Stimulated activated CD8-positive, alpha-beta memory T cell treated with anti-CD3 and anti-CD28 coated beads, Interleukin-12 subunit alpha, Interleukin-12 subunit beta, amount 100 ng/mL, for 24 hours (primary cell): ENCODE data around the gene SNX12.

Source experiments
- DNase-seq: peaks from one replicate; pipeline ENCODE4 v3.0.0-alpha.2; 2020; ENCODE audit errors: extremely low read depth

The SNX12 gene

DNA sequence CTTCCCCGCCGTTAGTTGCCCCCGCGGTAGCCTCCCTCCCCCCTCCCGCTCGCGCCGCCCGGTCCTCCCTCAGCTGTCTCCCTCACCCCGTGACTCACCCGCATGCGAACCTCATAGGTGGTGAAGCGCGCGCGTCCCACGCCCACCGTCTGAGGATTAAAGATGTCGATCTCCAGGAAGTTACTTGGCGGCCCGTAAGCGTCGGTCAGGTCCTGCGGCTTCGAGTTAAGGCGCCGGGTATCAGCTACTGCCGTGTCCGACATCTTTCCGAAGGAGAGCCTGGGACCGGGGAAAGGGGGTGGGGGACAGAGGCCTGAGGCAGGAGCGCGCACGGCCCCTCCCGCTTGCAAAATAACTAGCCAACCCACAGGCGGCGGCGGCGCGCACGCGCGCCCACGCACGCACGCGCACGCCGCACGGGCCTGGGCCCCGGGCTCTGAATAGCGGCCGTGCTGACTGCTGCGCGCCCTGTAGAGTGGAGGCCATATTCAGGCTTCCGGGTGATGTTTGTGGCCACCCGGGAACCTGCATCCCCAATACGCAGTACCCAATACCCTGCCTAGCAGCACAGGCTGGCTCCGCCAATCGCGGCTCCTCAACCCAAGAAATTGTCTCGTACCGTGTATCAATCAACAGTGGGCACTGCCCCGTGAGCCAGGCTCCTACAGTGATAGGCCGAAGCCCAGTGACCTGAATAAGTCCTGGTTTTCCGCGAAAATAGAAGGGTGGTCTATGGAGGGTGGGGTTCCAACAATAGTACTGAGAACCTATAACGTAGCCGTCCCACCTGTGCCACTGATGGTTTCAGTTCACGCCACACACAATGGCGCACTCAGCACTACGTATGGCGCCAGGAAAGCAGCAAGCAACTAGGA lies at the start of gene SNX12:
Gene SNX12 (minus strand): TSS at position 291 of the 875 bp plus-strand sequence. CDS start 28 bp downstream, at position 263.
- peak; percentile 64 for DNase-seq

DNA sequence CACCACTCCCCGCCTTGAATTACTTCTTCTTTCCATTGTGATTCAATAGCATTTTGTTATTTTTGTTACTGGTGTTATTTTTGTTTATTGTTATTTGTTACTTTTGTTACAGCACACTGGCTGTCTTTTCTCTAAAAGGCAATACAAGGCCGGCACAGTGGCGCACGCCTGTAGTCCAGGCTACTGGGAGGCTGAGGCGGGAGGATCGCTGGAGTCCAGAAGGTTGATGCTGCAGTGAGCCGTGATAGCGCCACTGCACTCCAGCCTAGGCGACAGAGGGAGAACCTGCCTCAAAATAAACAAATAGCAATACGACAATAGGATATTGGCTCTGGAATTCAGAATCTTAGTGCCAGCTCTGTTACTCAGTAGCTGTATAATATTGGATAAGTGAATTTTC lies 49.2 kb upstream of the SNX12 start:
- DNase-seq: no peak

DNA sequence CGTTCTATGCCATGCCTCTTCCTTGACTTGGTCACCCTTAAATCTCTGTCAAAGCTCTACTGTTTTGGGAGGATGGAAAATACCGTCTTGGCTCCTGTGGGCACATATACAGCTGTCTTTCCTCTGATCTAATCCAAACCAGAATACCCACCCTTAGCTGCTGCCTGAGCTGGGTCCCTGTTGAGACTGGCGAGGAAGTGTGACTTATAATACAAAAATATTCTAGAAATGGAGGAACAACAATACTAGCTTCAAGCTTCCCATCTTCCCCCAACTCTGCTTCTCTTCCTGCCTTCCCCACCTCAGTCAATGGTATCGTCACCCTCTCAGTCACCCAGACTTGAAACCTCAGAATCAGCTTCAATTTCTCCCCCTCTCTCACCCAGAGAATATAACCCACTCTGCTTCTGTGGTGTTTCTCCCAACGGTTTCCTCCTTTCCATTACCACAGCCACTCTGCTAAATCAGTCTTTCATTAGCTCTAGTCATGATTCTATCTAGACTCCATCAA lies 43.8 kb upstream of the SNX12 start:
- no peak for DNase-seq

DNA sequence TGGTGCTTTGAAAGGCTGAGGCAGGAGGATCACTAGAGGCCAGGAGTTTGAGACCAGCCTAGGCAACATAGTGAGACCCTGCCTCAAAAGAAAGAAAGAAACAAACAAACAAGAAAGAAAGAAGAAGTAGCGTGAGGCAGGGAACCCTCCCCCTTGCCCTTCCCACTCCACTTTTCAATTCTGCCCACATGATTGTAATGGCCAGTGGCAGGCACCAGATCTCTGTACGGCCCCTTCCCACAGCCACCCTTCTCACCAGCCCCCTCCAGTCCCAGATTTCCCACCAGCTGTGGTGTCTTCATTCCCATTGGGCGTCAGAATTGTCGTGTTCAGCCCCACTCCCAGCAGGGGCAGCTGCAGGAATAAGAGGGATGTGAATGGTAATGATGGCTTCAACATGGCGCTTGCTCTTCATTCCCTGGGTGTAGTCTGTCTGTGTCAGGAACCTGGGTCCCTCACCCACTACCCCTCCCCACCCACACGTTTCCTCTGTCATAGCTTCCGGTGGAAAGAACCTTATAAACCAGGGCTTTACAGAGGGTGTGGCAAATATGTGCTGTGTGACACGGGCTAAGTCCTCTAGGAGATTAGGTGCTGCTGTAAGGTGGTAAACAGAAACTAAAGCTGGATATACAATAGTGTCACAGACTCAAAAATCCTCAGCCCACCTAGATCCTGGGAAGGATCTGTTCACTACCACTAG lies 43.2 kb upstream of the SNX12 start, which contains the start of gene IL2RG:
Gene IL2RG (minus strand): TSS at position 437 of the 703 bp plus-strand sequence. CDS start 38 bp downstream, at position 399.
- DNase-seq: no peak

DNA sequence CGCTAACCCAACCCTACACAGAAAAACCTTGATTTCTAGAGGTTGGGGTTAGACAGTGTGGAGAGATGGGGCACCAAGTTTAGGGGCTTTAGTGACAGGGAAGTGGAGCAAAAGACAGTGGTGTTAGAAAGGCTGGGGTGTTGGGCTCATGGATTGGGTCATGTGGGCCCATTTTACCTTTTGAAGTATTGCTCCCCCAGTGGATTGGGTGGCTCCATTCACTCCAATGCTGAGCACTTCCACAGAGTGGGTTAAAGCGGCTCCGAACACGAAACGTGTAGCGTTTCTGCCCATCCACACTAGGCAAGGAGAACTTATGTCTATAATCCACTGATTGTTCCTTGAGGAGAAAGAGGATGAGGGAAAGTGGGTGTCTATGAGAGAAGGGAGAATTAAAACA lies 40.9 kb upstream of the SNX12 start:
- no peak for DNase-seq

DNA sequence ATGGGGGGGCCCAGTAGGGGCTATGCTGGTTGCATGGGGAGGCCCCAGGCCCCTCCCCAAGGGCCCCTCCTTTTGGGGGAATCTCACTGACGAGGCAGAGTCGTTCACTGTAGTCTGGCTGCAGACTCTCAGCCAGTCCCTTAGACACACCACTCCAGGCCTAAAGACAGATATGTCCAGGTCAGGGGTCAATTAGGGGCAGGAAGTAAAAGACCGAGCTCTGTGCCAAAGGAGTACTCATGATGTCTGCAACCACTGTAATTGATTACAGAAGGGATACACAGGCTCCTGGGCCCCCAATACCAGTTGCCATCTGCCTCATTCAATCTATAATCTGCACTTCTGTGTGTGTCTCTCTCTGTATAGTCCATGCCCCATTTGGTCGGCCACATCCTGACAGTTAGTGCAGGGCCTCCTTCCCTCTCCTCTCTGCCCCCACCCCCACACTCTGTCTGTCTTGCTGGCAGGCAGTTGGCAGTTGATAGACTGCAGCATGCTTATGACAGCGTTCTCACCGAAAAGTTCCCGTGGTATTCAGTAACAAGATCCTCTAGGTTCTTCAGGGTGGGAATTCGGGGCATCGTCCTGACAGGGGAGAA lies 39.7 kb upstream of the SNX12 start:
- DNase-seq: no peak

DNA sequence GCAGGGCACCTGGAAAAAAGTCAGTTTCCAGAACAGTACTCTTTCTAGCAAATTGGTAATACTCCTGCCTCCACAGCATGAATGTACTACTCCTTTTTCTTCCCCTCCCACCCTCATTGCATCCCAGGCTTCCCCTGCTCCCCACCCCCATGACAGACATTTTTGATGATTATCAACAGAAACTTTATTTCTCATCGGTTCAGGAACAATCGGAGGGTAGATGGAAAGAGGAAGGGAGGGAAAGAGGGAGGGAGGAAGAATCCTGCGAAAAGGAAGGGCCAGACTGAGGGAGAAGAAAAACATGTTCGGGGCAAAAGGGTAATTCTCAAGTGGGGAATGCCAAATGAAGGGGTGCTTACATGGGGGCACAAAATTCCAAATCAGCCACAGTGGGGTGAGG lies 39.1 kb upstream of the SNX12 start:
- DNase-seq: no peak

DNA sequence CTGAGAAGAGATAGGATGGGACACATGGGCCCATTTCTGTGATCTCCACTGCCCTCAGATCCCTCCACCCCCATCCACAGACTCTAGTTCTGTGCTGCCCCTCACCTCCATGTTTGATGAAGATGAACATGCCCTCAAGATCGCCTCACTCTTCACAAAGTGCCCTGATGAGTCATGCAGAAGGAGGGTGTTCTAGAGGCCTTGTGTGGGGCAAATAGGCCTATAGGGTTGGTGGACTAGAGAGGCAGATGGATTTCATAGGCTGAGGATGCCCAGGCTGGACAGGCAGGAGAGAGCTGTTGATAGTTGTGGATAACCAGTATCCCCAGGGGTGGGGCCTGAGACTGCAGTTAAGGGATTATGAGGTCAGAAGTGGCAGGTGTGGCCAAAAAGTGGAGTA lies 38.3 kb upstream of the SNX12 start, which contains the start of gene CXorf65:
Gene CXorf65 (minus strand): TSS at position 314 of the 400 bp plus-strand sequence. CDS start 184 bp downstream, at position 130.
- DNase-seq: no peak

DNA sequence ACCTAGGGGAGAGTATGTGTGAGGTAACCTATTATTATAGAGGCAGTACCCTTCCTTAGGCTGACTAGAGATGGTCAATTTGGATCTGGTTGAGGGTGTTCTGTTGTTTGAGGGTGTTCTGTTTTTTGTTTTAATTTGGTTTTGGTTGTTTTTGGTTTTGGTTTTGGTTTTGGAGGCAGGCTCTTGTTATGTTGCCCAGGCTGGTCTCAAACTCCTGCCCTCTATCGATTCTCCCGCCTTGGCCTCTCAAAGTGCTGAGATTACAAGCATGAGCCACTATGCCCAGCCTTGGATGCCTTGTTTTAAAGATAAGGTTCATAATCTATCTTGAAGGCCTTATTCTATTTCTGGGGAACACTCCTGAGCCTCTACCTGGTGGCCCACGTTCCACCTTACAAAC lies 37.5 kb upstream of the SNX12 start:
- DNase-seq: no peak

DNA sequence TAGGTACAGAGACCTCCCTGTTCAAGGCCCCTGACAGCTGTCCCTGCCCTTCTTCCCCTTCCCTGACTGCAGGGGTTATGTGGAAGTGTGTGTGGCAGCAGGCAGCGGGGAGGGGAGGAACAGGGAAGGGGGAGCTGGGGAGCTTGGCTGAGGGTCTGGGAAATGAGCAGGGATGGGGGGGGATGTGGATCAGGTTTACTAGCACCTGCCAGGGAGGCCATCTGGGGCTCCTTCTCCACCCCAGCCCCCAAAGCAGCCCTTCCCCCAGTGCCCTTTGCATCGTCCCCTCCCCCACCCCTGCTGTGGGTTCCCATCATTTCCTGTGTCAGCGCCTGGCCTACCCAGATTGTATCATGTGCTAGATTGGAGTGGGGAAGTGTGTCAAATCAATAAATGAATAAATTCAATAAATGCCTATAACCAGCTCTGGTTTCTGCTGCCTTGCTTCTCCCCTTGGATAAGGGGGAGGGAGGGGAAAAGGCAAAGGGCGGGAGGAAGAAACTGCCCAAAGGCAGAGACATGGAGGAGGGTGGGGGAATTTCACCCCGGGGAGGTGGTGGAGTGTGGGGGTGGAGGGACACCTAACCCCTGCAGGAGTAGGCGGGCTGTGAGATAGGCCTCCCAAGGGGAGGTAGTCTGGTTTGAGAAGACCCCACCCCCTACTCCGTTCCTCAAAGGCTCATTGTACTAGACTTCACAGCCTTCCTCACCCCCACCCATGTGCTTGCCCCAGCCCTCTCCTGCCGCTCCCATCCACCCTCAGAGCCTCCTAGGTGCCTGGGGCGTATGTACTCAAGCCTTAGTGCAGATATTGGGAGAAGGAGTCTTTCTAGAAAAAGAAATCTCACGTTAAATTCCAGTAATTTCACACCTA lies 35.2 kb upstream of the SNX12 start:
- no peak for DNase-seq

DNA sequence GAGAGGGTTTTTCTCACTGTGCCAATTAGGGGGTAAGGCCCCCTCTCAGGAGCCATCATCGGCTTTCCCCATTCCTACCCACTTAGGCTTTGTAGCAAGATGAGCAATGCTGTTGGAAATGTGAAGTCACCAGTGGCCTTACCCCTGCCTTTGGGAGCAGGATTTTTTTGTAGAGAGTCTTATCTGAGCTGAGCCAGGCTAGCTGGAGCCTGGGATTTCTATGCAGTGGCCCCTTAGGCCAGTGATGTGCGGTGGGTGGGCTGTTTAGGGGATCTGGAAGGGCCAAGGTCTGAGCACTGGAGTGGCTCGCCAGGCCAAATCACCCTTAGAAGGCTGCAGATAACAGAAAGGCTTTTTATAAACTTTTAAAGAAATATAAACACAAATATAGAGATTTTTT lies 34.2 kb upstream of the SNX12 start:
- no peak for DNase-seq

DNA sequence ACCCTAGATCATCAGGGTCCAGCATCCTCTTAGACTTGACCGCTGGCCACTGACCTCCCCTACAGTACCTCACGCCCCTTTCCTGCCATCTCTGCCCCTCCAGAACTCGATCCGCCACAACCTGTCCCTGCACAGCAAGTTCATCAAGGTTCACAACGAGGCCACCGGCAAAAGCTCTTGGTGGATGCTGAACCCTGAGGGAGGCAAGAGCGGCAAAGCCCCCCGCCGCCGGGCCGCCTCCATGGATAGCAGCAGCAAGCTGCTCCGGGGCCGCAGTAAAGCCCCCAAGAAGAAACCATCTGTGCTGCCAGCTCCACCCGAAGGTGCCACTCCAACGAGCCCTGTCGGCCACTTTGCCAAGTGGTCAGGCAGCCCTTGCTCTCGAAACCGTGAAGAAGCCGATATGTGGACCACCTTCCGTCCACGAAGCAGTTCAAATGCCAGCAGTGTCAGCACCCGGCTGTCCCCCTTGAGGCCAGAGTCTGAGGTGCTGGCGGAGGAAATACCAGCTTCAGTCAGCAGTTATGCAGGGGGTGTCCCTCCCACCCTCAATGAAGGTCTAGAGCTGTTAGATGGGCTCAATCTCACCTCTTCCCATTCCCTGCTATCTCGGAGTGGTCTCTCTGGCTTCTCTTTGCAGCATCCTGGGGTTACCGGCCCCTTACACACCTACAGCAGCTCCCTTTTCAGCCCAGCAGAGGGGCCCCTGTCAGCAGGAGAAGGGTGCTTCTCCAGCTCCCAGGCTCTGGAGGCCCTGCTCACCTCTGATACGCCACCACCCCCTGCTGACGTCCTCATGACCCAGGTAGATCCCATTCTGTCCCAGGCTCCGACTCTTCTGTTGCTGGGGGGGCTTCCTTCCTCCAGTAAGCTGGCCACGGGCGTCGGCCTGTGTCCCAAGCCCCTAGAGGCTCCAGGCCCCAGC lies 32.7 kb upstream of the SNX12 start:
- no peak for DNase-seq

DNA sequence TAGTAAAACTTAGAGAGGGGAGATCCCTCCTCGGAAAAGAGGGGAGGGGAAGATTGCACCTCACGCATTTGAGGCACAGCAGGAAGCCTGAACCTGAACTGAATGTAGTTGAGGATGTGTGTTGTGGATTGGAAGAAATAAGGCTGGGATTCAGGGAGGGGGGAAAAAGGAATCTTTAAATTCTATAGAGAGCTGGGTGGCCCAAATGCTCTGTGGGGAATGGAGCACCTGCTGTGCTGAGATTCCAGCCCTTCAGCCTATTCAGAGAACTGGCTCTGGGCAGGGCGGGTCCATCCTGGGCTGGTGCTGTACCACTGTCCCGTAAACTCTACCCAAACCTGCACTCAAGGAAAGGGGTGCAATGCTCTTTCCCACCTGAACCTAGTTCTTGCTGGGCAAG lies 31.6 kb upstream of the SNX12 start:
- no peak for DNase-seq

DNA sequence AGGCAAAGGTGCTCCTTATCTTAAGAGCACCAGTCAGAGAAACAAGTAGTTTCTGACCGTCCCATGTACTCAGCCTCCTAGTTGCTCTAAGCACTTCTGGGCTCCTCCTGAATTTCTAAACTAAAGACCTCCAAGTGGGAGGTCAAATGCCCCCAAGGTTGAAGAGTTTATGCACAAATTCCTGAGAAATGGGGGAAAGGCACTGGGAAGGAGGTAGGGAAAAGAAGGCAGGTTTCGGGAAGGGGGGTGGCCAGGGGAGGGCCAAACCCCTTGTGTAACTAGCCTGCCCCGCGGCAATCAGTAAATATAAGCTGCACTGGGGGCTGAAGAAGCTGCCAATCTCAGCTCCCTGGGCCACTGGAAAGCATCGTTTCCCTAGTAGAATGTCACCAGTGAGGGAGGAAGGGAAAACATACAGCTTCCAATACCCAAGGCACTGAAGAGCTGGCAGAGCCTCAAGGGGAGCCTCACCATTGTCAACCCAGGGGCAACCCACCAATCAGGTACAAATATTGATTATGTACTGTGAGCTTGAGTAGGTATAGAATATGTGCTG lies 30.9 kb upstream of the SNX12 start:
- DNase-seq: no peak

DNA sequence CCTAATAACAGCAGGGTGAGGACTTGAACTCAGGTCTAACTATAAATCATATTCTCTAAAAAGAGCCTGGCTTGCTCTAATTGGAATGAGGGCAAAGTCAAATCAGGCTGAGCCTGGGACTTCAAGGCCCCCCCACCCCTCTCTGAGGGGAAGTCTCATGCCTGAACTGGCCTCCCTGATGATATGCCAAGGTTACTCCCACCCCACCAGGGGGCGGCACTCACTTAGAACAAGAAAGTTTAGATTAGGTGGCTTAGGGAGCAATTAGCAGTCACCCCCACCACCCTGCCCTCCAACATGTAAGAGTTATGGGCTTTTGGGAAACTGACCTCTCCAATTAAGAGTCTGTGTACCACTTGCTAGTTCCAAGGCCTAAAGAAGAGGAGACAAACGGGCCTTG lies 30.2 kb upstream of the SNX12 start:
- peak; percentile 47 for DNase-seq

DNA sequence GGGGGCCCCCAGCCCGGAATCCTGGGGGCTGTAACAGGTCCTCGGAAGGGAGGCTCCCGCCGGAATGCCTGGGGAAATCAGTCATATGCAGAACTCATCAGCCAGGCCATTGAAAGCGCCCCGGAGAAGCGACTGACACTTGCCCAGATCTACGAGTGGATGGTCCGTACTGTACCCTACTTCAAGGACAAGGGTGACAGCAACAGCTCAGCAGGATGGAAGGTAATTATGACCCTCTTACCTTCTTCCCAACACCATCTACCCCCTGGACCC lies 28.6 kb upstream of the SNX12 start:
- no peak for DNase-seq

DNA sequence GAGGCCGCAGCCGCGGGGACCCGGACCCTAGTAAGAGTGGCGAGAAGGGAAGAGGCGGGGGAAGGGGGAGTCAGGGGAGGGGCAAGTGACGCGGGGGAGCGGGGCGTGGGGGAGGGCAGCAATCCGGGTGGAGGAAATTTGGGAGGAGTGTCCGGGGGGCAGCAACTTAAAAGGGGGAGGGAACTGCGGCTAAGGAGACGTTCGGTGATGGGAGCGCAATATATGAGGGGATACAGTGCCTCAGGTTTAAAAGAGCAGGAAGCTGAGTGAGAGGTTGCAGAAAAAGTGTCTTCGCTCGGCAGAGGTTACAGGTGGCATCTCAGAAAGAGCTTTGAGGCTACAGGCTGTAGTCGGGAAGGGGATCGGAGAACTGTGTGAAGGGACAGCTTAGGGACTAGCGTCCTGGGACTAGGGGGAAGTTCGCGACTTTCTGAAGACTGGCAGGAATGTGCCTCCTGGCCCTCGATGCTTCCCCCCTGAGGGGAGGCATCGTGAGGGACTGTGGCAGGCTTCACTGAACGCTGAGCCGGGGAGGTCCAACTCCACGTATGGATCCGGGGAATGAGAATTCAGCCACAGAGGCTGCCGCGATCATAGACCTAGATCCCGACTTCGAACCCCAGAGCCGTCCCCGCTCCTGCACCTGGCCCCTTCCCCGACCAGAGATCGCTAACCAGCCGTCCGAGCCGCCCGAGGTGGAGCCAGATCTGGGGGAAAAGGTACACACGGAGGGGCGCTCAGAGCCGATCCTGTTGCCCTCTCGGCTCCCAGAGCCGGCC lies 28.0 kb upstream of the SNX12 start:
- DNase-seq: no peak

DNA sequence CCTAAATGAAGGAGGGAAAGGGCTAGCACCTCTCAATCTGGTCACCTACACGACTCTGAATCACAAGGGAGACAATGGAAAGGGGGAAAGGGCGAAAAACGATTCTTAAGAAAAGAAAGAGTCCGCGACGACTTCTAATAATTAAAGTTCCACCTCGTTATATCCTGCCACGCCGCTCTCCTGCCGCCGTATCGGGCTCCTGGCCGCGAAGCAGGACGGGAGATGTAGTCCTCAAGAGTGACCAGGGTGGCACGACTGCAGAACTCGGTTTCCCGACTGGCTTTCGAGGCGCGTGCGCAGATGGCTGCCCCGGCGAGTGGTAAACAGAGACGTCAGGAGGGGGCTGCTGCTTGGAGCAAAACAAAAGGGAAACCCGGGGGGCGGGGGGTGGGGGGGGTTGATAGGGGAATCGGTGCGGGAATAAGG lies 27.4 kb upstream of the SNX12 start, which contains the start of gene FOXO4:
Gene FOXO4 (plus strand): TSS at position 297 of the 426 bp plus-strand sequence. CDS start 678 bp downstream, outside the sequence.
- peak; percentile 75 for DNase-seq

DNA sequence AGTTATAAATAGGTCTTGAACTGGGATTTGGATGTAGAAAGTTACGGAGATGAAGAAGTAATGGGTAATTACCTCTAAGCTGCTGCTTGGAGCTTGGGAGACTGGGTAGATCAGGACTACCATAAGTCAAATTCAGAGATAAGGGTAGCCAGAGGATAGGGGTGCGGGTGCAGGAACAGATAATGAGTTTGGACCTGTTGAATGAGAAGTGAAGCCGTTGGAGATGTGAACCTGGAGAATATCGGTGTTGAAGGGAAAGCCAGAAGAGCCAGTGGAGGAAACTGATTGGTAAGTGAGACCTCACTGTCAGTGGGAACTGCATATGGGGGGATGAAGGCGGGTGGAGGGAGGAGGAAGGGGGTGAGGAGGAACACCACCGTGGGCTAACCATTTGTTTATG lies 26.9 kb upstream of the SNX12 start:
- no peak for DNase-seq
